ENCODE data around the gene HLA-B.

DNA sequence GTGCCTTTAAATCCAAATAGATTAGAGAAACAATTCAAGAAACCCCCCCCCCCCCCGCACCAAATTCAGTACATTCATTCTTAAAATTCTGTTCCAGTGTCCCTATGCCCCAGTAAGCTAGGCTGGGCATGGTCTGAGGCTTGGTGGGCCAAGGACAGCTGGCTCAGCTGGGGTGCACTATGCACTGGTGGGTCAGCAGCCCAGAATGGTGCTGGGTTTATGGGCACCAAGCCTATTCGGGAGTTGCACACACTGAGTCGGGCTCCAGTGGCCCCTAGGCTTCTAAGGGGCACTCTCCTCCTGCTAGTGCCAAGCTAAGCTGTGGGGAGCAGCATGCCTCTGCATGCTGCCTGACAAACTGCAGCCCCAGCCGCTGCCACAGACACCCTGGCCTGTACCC, 20.1 kb upstream of the HLA-B start:
- TF ChIP-seq, protein P1, sequence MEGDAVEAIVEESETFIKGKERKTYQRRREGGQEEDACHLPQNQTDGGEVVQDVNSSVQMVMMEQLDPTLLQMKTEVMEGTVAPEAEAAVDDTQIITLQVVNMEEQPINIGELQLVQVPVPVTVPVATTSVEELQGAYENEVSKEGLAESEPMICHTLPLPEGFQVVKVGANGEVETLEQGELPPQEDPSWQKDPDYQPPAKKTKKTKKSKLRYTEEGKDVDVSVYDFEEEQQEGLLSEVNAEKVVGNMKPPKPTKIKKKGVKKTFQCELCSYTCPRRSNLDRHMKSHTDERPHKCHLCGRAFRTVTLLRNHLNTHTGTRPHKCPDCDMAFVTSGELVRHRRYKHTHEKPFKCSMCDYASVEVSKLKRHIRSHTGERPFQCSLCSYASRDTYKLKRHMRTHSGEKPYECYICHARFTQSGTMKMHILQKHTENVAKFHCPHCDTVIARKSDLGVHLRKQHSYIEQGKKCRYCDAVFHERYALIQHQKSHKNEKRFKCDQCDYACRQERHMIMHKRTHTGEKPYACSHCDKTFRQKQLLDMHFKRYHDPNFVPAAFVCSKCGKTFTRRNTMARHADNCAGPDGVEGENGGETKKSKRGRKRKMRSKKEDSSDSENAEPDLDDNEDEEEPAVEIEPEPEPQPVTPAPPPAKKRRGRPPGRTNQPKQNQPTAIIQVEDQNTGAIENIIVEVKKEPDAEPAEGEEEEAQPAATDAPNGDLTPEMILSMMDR (IDR thresholded peaks at IDR 0.05), result no peak
- TF ChIP-seq EZH2 (IDR thresholded peaks at IDR 0.05), result no peak

All from neural progenitor cell (in vitro differentiated cells).